ENCODE data around the gene CERT1.

The CERT1 gene

GRCh38 chr5:75337366-75338021, 173.9 kb downstream of the CERT1 start:
- H2BK120ac ChIP-seq (ENCODE audit: insufficient read depth, low read length, poor library complexity), result peak overlapping the region; percentile 56

GRCh38 chr5:75336615-75337336, 174.7 kb downstream of the CERT1 start, which contains the start of gene HMGCR:
Gene HMGCR, plus strand, starts transcription at chr5:75337220. Its CDS starts 5,386 bp downstream, at chr5:75342606.
- Histone ChIP-seq H3K14ac (ENCODE audit: low read length) (peak within 1 kb of the TSS; percentile 91), H3K79me1 (ENCODE audit: low read length) (peaks cover 11% of the 10 kb centered on the region), H2BK12ac (ENCODE audit: low read length) (peak within 1 kb of the TSS; percentile 21), H3K4me1 (ENCODE audit: control insufficient read depth in 1 of 2, insufficient read depth in 2 of 2, low read length in 2 of 2) (no peaks in the 10 kb centered on the region), H3K9ac (ENCODE audit: low read length) (peak within 1 kb of the TSS; percentile 91), H3K23ac (ENCODE audit: low read length) (no peak within 1 kb of the TSS), H2AK5ac (ENCODE audit: low read length) (peak within 1 kb of the TSS; percentile 33), H3K18ac (ENCODE audit: low read length) (peak within 1 kb of the TSS; percentile 92), H4K12ac (ENCODE audit: low read depth, low read length) (peak within 1 kb of the TSS; percentile 20), H3K27me3 (ENCODE audit: insufficient read depth, low read length) (no peaks in the 10 kb centered on the region), H3K4me3 (ENCODE audit: low read depth, low read length) (peak within 1 kb of the TSS; percentile 98), H2BK120ac (ENCODE audit: insufficient read depth, low read length, poor library complexity) (peak within 1 kb of the TSS; percentile 60), H4K91ac (ENCODE audit: low read depth, low read length) (peak within 1 kb of the TSS; percentile 82), H3K9me3 (ENCODE audit: insufficient read depth, low read depth, low read length) (no peaks in the 10 kb centered on the region), H3K4me2 (ENCODE audit: low read length) (peak within 1 kb of the TSS; percentile 89), H3K79me2 (ENCODE audit: control insufficient read depth, insufficient read depth, low read length, poor library complexity) (peaks cover 13% of the 10 kb centered on the region), H3K27ac (ENCODE audit: low read depth, low read length) (peak within 1 kb of the TSS; percentile 91), H2AFZ (ENCODE audit: insufficient read depth, low read length, poor library complexity) (peak within 1 kb of the TSS; percentile 54), H2BK5ac (ENCODE audit: low read depth, low read length, poor library complexity) (peak within 1 kb of the TSS; percentile 78), H4K8ac (ENCODE audit: low read depth, low read length) (peak within 1 kb of the TSS; percentile 55), H3K36me3 (ENCODE audit: control insufficient read depth in 1 of 2, insufficient read depth in 2 of 2, low read length in 2 of 2) (no peaks in the 10 kb centered on the region), H3K4ac (ENCODE audit: low read depth, low read length) (peak within 1 kb of the TSS; percentile 88)
- DNase-seq, result peak; percentile 100
- no CpG with 5 or more reads among the region's 56 CpGs for WGBS (ENCODE audit: extremely low coverage, insufficient coverage, insufficient read length)

More at GRCh38 chr5:75337366-75338021, 173.9 kb downstream of the CERT1 start:
- H2BK5ac ChIP-seq (ENCODE audit: low read depth, low read length, poor library complexity), result peak overlapping the region; percentile 78
- peaks cover 0 to 1% of the 10 kb centered on the region in 2 experiments for H3K36me3 ChIP-seq (ENCODE audit: control insufficient read depth in 1 of 2, insufficient read depth in 2 of 2, low read length in 2 of 2)
- peak overlapping the region; percentile 91 for H3K9ac ChIP-seq (ENCODE audit: low read length)
- H3K4me2 ChIP-seq (ENCODE audit: low read length), result peak overlapping the region; percentile 61
- no peaks in the 10 kb centered on the region for H3K9me3 ChIP-seq (ENCODE audit: insufficient read depth, low read depth, low read length)
- peak overlapping the region; percentile 91 for H3K14ac ChIP-seq (ENCODE audit: low read length)
- H3K18ac ChIP-seq (ENCODE audit: low read length), result peak overlapping the region; percentile 92
- H4K8ac ChIP-seq (ENCODE audit: low read depth, low read length), result peak overlapping the region; percentile 35
- peak overlapping the region; percentile 98 for H3K4me3 ChIP-seq (ENCODE audit: low read depth, low read length)
- H4K91ac ChIP-seq (ENCODE audit: low read depth, low read length), result peak overlapping the region; percentile 82
- H3K4ac ChIP-seq (ENCODE audit: low read depth, low read length), result peak overlapping the region; percentile 88
- peak overlapping the region; percentile 83 for H3K27ac ChIP-seq (ENCODE audit: low read depth, low read length)
- DNase-seq, result peak; percentile 26 to 52
- H3K23ac ChIP-seq (ENCODE audit: low read length), result no peak overlapping the region
- peaks cover 13% of the 10 kb centered on the region for H3K79me2 ChIP-seq (ENCODE audit: control insufficient read depth, insufficient read depth, low read length, poor library complexity)
- peaks cover 11% of the 10 kb centered on the region for H3K79me1 ChIP-seq (ENCODE audit: low read length)
- H2BK12ac ChIP-seq (ENCODE audit: low read length), result no peak overlapping the region
- H3K27me3 ChIP-seq (ENCODE audit: insufficient read depth, low read length), result no peaks in the 10 kb centered on the region
- peak overlapping the region; percentile 33 for H2AK5ac ChIP-seq (ENCODE audit: low read length)
- H3K4me1 ChIP-seq (ENCODE audit: control insufficient read depth in 1 of 2, insufficient read depth in 2 of 2, low read length in 2 of 2), result no peaks in the 10 kb centered on the region
- H2AFZ ChIP-seq (ENCODE audit: insufficient read depth, low read length, poor library complexity), result no peak overlapping the region
- H4K12ac ChIP-seq (ENCODE audit: low read depth, low read length), result no peak overlapping the region
- no CpG with 5 or more reads among the region's 50 CpGs for WGBS (ENCODE audit: extremely low coverage, insufficient coverage, insufficient read length)

DNA sequence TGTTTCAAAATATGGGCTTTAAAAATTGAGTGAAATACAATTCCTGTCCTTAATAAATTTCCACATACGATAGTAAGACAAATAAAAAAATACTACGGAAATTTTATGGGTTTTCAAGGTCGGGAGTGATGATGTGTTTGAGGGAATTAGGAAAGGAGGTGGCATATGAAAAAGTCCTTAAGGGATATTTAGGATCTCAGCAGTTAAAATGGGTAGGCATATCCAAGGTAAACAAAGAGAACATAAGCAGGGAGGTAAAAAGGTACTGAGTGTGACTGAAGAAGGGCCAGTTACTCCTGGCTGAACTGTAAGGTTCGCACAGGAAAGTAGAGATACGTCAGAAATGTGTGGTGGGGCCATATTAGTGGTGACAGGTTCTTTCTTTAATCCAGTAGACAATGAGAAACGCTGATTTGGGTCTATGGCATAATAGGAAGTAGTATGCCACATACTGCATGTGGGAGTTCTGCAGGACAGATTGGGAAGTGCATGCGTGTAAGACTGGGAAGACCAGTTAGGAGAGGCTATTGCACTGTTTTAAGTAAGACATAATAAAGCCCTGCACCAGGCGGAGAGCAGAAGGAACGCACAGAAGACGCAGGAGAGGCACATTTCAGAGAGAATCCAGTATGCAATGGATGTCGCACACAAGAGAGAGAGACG, 175.3 kb downstream of the CERT1 start:
- Histone ChIP-seq H2AFZ (ENCODE audit: insufficient read depth, low read length, poor library complexity) (peak overlapping the region; percentile 54), H3K79me2 (ENCODE audit: control insufficient read depth, insufficient read depth, low read length, poor library complexity) (peaks cover 13% of the 10 kb centered on the region), H3K4me2 (ENCODE audit: low read length) (peak overlapping the region; percentile 89), H3K27ac (ENCODE audit: low read depth, low read length) (peak overlapping the region; percentile 91), H3K36me3 (ENCODE audit: control insufficient read depth in 1 of 2, insufficient read depth in 2 of 2, low read length in 2 of 2) (no peaks in the 10 kb centered on the region), H3K9ac (ENCODE audit: low read length) (peak overlapping the region; percentile 75), H2BK120ac (ENCODE audit: insufficient read depth, low read length, poor library complexity) (peak overlapping the region; percentile 60), H2BK12ac (ENCODE audit: low read length) (peak overlapping the region; percentile 21), H2BK5ac (ENCODE audit: low read depth, low read length, poor library complexity) (peak overlapping the region; percentile 70), H4K8ac (ENCODE audit: low read depth, low read length) (peak overlapping the region; percentile 55), H3K27me3 (ENCODE audit: insufficient read depth, low read length) (no peaks in the 10 kb centered on the region), H3K23ac (ENCODE audit: low read length) (no peak overlapping the region), H3K4me3 (ENCODE audit: low read depth, low read length) (peak overlapping the region; percentile 64), H3K79me1 (ENCODE audit: low read length) (peaks cover 11% of the 10 kb centered on the region), H4K12ac (ENCODE audit: low read depth, low read length) (peak overlapping the region; percentile 20), H3K14ac (ENCODE audit: low read length) (peak overlapping the region; percentile 27), H4K91ac (ENCODE audit: low read depth, low read length) (peak overlapping the region; percentile 78), H3K4ac (ENCODE audit: low read depth, low read length) (peak overlapping the region; percentile 35), H3K4me1 (ENCODE audit: control insufficient read depth in 1 of 2, insufficient read depth in 2 of 2, low read length in 2 of 2) (no peaks in the 10 kb centered on the region), H2AK5ac (ENCODE audit: low read length) (no peak overlapping the region), H3K18ac (ENCODE audit: low read length) (peak overlapping the region; percentile 46), H3K9me3 (ENCODE audit: insufficient read depth, low read depth, low read length) (no peaks in the 10 kb centered on the region)
- WGBS (ENCODE audit: extremely low coverage, insufficient coverage, insufficient read length), result 100% methylated on average over 2 of the region's 12 CpGs
- DNase-seq, result peak; percentile 85 to 86

- H2BK5ac ChIP-seq (ENCODE audit: low read depth, low read length, poor library complexity), result no peak overlapping the region
- H3K79me1 ChIP-seq (ENCODE audit: low read length), result peaks cover 11% of the 10 kb centered on the region
- WGBS (ENCODE audit: extremely low coverage, insufficient coverage, insufficient read length), result no CpG with 5 or more reads among the region's 2 CpGs
These were observed 175.9 kb downstream of the CERT1 start for GRCh38 chr5:75335486-75335885.

More at GRCh38 chr5:75335486-75335885, 175.9 kb downstream of the CERT1 start:
- DNase-seq, result no peak
- H3K4me3 ChIP-seq (ENCODE audit: low read depth, low read length), result no peak overlapping the region
- no peaks in the 10 kb centered on the region for H3K36me3 ChIP-seq (ENCODE audit: control insufficient read depth in 1 of 2, insufficient read depth in 2 of 2, low read length in 2 of 2)
- no peak overlapping the region for H2AK5ac ChIP-seq (ENCODE audit: low read length)
- peak overlapping the region; percentile 56 for H3K4ac ChIP-seq (ENCODE audit: low read depth, low read length)
- H3K9ac ChIP-seq (ENCODE audit: low read length), result no peak overlapping the region
- H3K14ac ChIP-seq (ENCODE audit: low read length), result no peak overlapping the region
- no peaks in the 10 kb centered on the region for H3K27me3 ChIP-seq (ENCODE audit: insufficient read depth, low read length)
- no peak overlapping the region for H3K4me2 ChIP-seq (ENCODE audit: low read length)
- H3K18ac ChIP-seq (ENCODE audit: low read length), result no peak overlapping the region
- H3K23ac ChIP-seq (ENCODE audit: low read length), result no peak overlapping the region
- H2BK120ac ChIP-seq (ENCODE audit: insufficient read depth, low read length, poor library complexity), result no peak overlapping the region
- peaks cover 13% of the 10 kb centered on the region for H3K79me2 ChIP-seq (ENCODE audit: control insufficient read depth, insufficient read depth, low read length, poor library complexity)
- no peak overlapping the region for H2BK12ac ChIP-seq (ENCODE audit: low read length)
- H3K4me1 ChIP-seq (ENCODE audit: control insufficient read depth in 1 of 2, insufficient read depth in 2 of 2, low read length in 2 of 2), result no peaks in the 10 kb centered on the region
- H4K91ac ChIP-seq (ENCODE audit: low read depth, low read length), result no peak overlapping the region
- H3K9me3 ChIP-seq (ENCODE audit: insufficient read depth, low read depth, low read length), result no peaks in the 10 kb centered on the region
- H4K12ac ChIP-seq (ENCODE audit: low read depth, low read length), result no peak overlapping the region
- no peak overlapping the region for H4K8ac ChIP-seq (ENCODE audit: low read depth, low read length)
- no peak overlapping the region for H2AFZ ChIP-seq (ENCODE audit: insufficient read depth, low read length, poor library complexity)
- no peak overlapping the region for H3K27ac ChIP-seq (ENCODE audit: low read depth, low read length)
